HG03558 (cell line): ENCODE results near the gene DENND1A.
"Not testable (repeated sequence)": the region's sequence is repeated elsewhere in the genome, so short reads cannot be mapped to it uniquely, and the experiment has no call there.

Source experiments
- ATAC-seq: cut with Tn5 transposase; IDR thresholded peaks from one replicate; pipeline ENCODE4 v1.9.1; 2021; ENCODE audit warnings: moderate number of reproducible peaks; ENCODE audit not compliant: unreplicated experiment; ENCODE audit errors: extremely low read depth

Gene DENND1A

GRCh38 chr9:123640792-123641222 is 289.1 kb downstream of the DENND1A start:
- no peak for ATAC-seq

GRCh38 chr9:123639743-123640142 is 290.2 kb downstream of the DENND1A start:
- ATAC-seq = no peak

GRCh38 chr9:123637945-123638634 is 291.8 kb downstream of the DENND1A start:
- ATAC-seq = no peak

- no peak for ATAC-seq
Measured at GRCh38 chr9:123637606-123637944, 292.4 kb downstream of the DENND1A start.

- not testable (repeated sequence) for ATAC-seq
Measured at GRCh38 chr9:123636805-123637204, 293.1 kb downstream of the DENND1A start.

GRCh38 chr9:123631862-123632261 is 298.1 kb downstream of the DENND1A start:
- no peak for ATAC-seq

GRCh38 chr9:123630233-123630632 is 299.7 kb downstream of the DENND1A start:
- no peak for ATAC-seq

GRCh38 chr9:123629531-123629930 is 300.4 kb downstream of the DENND1A start:
- ATAC-seq = no peak

- no peak for ATAC-seq
Measured at GRCh38 chr9:123622711-123623241, 307.1 kb downstream of the DENND1A start.

- no peak for ATAC-seq
Measured at GRCh38 chr9:123620239-123620638, 309.7 kb downstream of the DENND1A start.

GRCh38 chr9:123617952-123618678 is 311.8 kb downstream of the DENND1A start:
- ATAC-seq = no peak

GRCh38 chr9:123617286-123617685 is 312.6 kb downstream of the DENND1A start:
- no peak for ATAC-seq

GRCh38 chr9:123616707-123617106 is 313.2 kb downstream of the DENND1A start:
- ATAC-seq = no peak

- no peak for ATAC-seq
Measured at GRCh38 chr9:123615381-123615780, 314.5 kb downstream of the DENND1A start.

- ATAC-seq = no peak
Measured at GRCh38 chr9:123614306-123615263, 315.3 kb downstream of the DENND1A start.

- no peak for ATAC-seq
Measured at GRCh38 chr9:123611226-123611625, 318.7 kb downstream of the DENND1A start.

GRCh38 chr9:123609844-123610243 is 320.1 kb downstream of the DENND1A start:
- no peak for ATAC-seq

- ATAC-seq = peak; percentile 74
Measured at GRCh38 chr9:123608104-123608503, 321.8 kb downstream of the DENND1A start.

GRCh38 chr9:123607479-123607878 is 322.4 kb downstream of the DENND1A start:
- ATAC-seq = no peak

- no peak for ATAC-seq
Measured at GRCh38 chr9:123606141-123606540, 323.8 kb downstream of the DENND1A start.
